HepG2 (cell line): ENCODE measurements around the gene THRA. TPM values are rescaled to one million over a fixed set of nuclear protein-coding genes. Genes with fewer than 3 reads are reported as not detected.

Experiments used
- ASH2L ChIP-seq: fragments of 300-600, 200-600 bp; sonication (generic); IDR thresholded peaks from 2 replicates; pipeline ENCODE4 v1.7.0; 2017; ENCODE audit warnings: low read depth, mild to moderate bottlenecking, moderate library complexity, mixed read lengths, low read length; ENCODE audit not compliant: insufficient read length
- CBX2 ChIP-seq, 2 experiments: fragments of 200-600 bp in 1 of 2; sonication (generic); formaldehyde crosslinking in 1 of 2; IDR thresholded peaks; 2 replicates each; pipeline versions ENCODE4 v1.7.0 to v1.8.1; 2018 to 2022; ENCODE audit warnings: low read depth in 2 of 2, low read length in 1 of 2, mild to moderate bottlenecking in 1 of 2, missing genetic modification reagents in 1 of 2
- CC2D1A ChIP-seq: sonication (generic); formaldehyde crosslinking; IDR thresholded peaks from 2 replicates; pipeline ENCODE4 v1.8.1; 2023; ENCODE audit warnings: mild to moderate bottlenecking, missing genetic modification reagents
- GATA4 ChIP-seq: sonication (generic); IDR thresholded peaks from 2 replicates; pipeline ENCODE4 v1.6.1; 2016; ENCODE audit warnings: antibody characterized with exemption, low read depth, borderline replicate concordance
- HNF4G ChIP-seq, 2 experiments: sonication (generic) in 1 of 2; formaldehyde crosslinking in 1 of 2; IDR thresholded peaks; 2 replicates each; pipeline versions ENCODE4 v1.4.0 to v1.6.1; 2011 to 2020; ENCODE audit warnings: borderline replicate concordance in 2 of 2, low read depth in 2 of 2, mild to moderate bottlenecking in 2 of 2, low read length in 1 of 2, missing genetic modification reagents in 1 of 2, moderate library complexity in 1 of 2
- HOXA9 ChIP-seq: sonication (generic); formaldehyde crosslinking; IDR thresholded peaks from 2 replicates; pipeline ENCODE4 v1.8.1; 2022; ENCODE audit warnings: missing genetic modification reagents, mild to moderate bottlenecking, moderate library complexity, borderline replicate concordance
- IRF2 ChIP-seq: IDR thresholded peaks from 2 replicates; pipeline ENCODE4 v1.6.1; 2018; ENCODE audit warnings: missing genetic modification reagents, missing compliant biosample characterization
- LRRFIP1 ChIP-seq: sonication (generic); formaldehyde crosslinking; conservative IDR thresholded peaks from 2 replicates; pipeline ENCODE4 v1.4.0; 2020; ENCODE audit warnings: missing genetic modification reagents
- MBD4 ChIP-seq: IDR thresholded peaks from 2 replicates; pipeline ENCODE4 v1.6.1; 2012; ENCODE audit warnings: low read length, inconsistent platforms, borderline replicate concordance
- NCOA2 ChIP-seq: sonication (generic); formaldehyde crosslinking; IDR thresholded peaks from 2 replicates; pipeline ENCODE4 v1.8.0; 2022; ENCODE audit warnings: inconsistent platforms
- RARG ChIP-seq: sonication (generic); formaldehyde crosslinking; IDR thresholded peaks from 2 replicates; pipeline ENCODE4 v1.4.0; 2020; ENCODE audit warnings: low read depth, mild to moderate bottlenecking, missing genetic modification reagents
- RCOR2 ChIP-seq: IDR thresholded peaks from 2 replicates; pipeline ENCODE4 v1.6.1; 2016; ENCODE audit warnings: missing biosample characterization, missing genetic modification reagents
- SCMH1 ChIP-seq: sonication (generic); formaldehyde crosslinking; IDR thresholded peaks from 2 replicates; pipeline ENCODE4 v1.9.0; 2021; ENCODE audit warnings: missing genetic modification reagents, mild to moderate bottlenecking, borderline replicate concordance
- ZBTB7B ChIP-seq: sonication (generic); formaldehyde crosslinking; IDR thresholded peaks from 2 replicates; pipeline ENCODE4 v1.4.0; 2020; ENCODE audit warnings: missing genetic modification reagents
- ZFP36L1 ChIP-seq: sonication (generic); formaldehyde crosslinking; IDR thresholded peaks from 2 replicates; pipeline ENCODE4 v1.8.0; 2022; ENCODE audit warnings: mild to moderate bottlenecking, missing genetic modification reagents, moderate library complexity
- ZFYVE20 ChIP-seq: sonication (generic); formaldehyde crosslinking; IDR thresholded peaks from 2 replicates; pipeline ENCODE4 v1.8.0; 2023; ENCODE audit warnings: low read depth, mild to moderate bottlenecking, moderate library complexity, missing genetic modification reagents, borderline replicate concordance
- ZNF350 ChIP-seq: sonication (generic); formaldehyde crosslinking; IDR thresholded peaks from 2 replicates; pipeline ENCODE4 v1.4.0; 2020; ENCODE audit warnings: mild to moderate bottlenecking, low read depth, missing genetic modification reagents, borderline replicate concordance
- ZNF362 ChIP-seq: sonication (generic); formaldehyde crosslinking; IDR thresholded peaks from 2 replicates; pipeline ENCODE4 v1.4.0; 2020; ENCODE audit warnings: missing genetic modification reagents, mild to moderate bottlenecking, borderline replicate concordance
- ZNF605 ChIP-seq: sonication (generic); formaldehyde crosslinking; IDR thresholded peaks from 2 replicates; pipeline ENCODE4 v1.8.0; 2022; ENCODE audit warnings: mild to moderate bottlenecking, missing genetic modification reagents
- ZNF776 ChIP-seq: sonication (generic); formaldehyde crosslinking; IDR thresholded peaks from 2 replicates; pipeline ENCODE4 v1.4.0; 2020; ENCODE audit warnings: mild to moderate bottlenecking, missing genetic modification reagents
- ZSCAN25 ChIP-seq: sonication (generic); formaldehyde crosslinking; IDR thresholded peaks from 2 replicates; pipeline ENCODE4 v1.8.0; 2022; ENCODE audit warnings: mild to moderate bottlenecking, missing genetic modification reagents
- polyA plus RNA-seq, 8 experiments: library from polyadenylated mRNA; depleted of rRNA in 3 of 8; stranded (reverse) in 7 of 8; unstranded in 1 of 8; fragments of >200 nt; fragmentation: Illumina TruSeq in 4 of 8; extraction: Trizol in 4 of 8; gene quantifications; 2 replicates each; pipeline versions ENCODE4 v1.2.1 to v1.2.3, GENCODE V29; 2011 to 2016; ENCODE audit warnings: low read depth in 4 of 8, missing spikeins in 1 of 8, mixed read lengths in 1 of 8; ENCODE audit not compliant: insufficient read depth in 1 of 8
- total RNA-seq, 5 experiments: library from RNA; depleted of rRNA; stranded (reverse); fragments of >200 nt; fragmentation: Illumina TruSeq; extraction: Trizol; gene quantifications; 2 replicates each; pipeline ENCODE4 v1.2.3, GENCODE V29; 2016; ENCODE audit warnings: low read depth in 1 of 5

THRA gene
- total and polyA plus RNA-seq, 2 of the 13 experiments (the other 11 are each of a cell fraction or from before 2014, with no cell fraction given) = 8.0 to 9.9 TPM

- TF ChIP-seq ASH2L = peak; percentile 41
- no peak for TF ChIP-seq LRRFIP1 (CRISPR knock-in tag)
- peak; percentile 3; the same call in 1 of the 2 replicates for TF ChIP-seq IRF2 (CRISPR knock-in tag)
- peak; percentile 95 for TF ChIP-seq ZSCAN25
- no peak for TF ChIP-seq ZFP36L1 (CRISPR knock-in tag)
- peak; percentile 55; the same call in 1 of the 2 replicates for TF ChIP-seq ZNF776 (CRISPR knock-in tag)
- no peak; the same call in 1 of the 2 replicates for TF ChIP-seq ZBTB7B (CRISPR knock-in tag)
- no peak for TF ChIP-seq ZFYVE20 (CRISPR knock-in tag)
- TF ChIP-seq CC2D1A = no peak
- TF ChIP-seq ZNF605 (CRISPR knock-in tag) = 0 out of 2 replicates have a peak, but pooled peaks have one; percentile 2
- no peak for TF ChIP-seq CBX2 (IDR thresholded peaks at IDR 0.05; ENCODE audit: low read depth, low read length)
- TF ChIP-seq CBX2 (CRISPR knock-in tag; IDR thresholded peaks at IDR 0.05; ENCODE audit: low read depth) = no peak
- no peak for TF ChIP-seq HNF4G (IDR thresholded peaks at IDR 0.05; ENCODE audit: borderline replicate concordance, low read depth, low read length)
- TF ChIP-seq HNF4G (CRISPR knock-in tag; IDR thresholded peaks at IDR 0.05; ENCODE audit: borderline replicate concordance, low read depth) = no peak
- TF ChIP-seq SCMH1 = no peak
- no peak for TF ChIP-seq GATA4
- no peak for TF ChIP-seq ZNF350 (CRISPR knock-in tag)
- no peak for TF ChIP-seq NCOA2 (CRISPR knock-in tag)
- no peak for TF ChIP-seq RARG (CRISPR knock-in tag)
- TF ChIP-seq HOXA9 (CRISPR knock-in tag) = no peak
- 0 out of 2 replicates have a peak, but pooled peaks have one; percentile 29 for TF ChIP-seq MBD4
- peak; percentile 2; the same call in 1 of the 2 replicates for TF ChIP-seq RCOR2
- no peak for TF ChIP-seq ZNF362 (CRISPR knock-in tag)
Measured at GRCh38 chr17:40101367-40102210, 38.8 kb downstream of the THRA start (continued).
